H1 (cell line): ENCODE data around the gene TMA7B. TPM values are rescaled to one million over a fixed set of nuclear protein-coding genes. Genes with fewer than 3 reads are reported as not detected.

Source experiments
- ATF3 ChIP-seq: IDR thresholded peaks from 2 replicates; pipeline ENCODE4 v1.6.1; 2011; ENCODE audit warnings: low read depth, mild to moderate bottlenecking, low read length; ENCODE audit not compliant: insufficient read depth
- CBX5 ChIP-seq: fragments of 300-800, 300-1000 bp; sonication (generic); IDR thresholded peaks from 2 replicates; pipeline ENCODE4 v1.7.1; 2016; ENCODE audit warnings: antibody characterized with exemption, low read length, low read depth
- CEBPB ChIP-seq: IDR thresholded peaks from 2 replicates; pipeline ENCODE4 v1.6.1; 2012; ENCODE audit warnings: low read depth, low read length
- CHD7 ChIP-seq: fragments of 300-600 bp; sonication (generic); IDR thresholded peaks from 2 replicates; pipeline ENCODE4 v1.7.1; 2012; ENCODE audit warnings: low read length, moderate library complexity, mild to moderate bottlenecking, inconsistent platforms; ENCODE audit not compliant: insufficient replicate concordance
- GTF2F1 ChIP-seq: IDR thresholded peaks from 2 replicates; pipeline ENCODE4 v1.6.1; 2012; ENCODE audit warnings: low read depth, low read length, improper control_type of control experiment, borderline replicate concordance
- RFX5 ChIP-seq: IDR thresholded peaks from 2 replicates; pipeline ENCODE4 v1.6.1; 2011; ENCODE audit warnings: low read depth, low read length, improper control_type of control experiment, borderline replicate concordance
- TCF12 ChIP-seq: IDR thresholded peaks from 2 replicates; pipeline ENCODE4 v1.6.1; 2011; ENCODE audit warnings: low read depth, mild to moderate bottlenecking, low read length
- polyA plus RNA-seq, 7 experiments: library from polyadenylated mRNA; depleted of rRNA in 3 of 7; stranded (reverse) in 5 of 7; unstranded in 2 of 7; fragments of >200 nt in 5 of 7; fragments of 200-250 nt in 2 of 7; gene quantifications; 1 replicate in 5 of 7; 2 replicates in 1 of 7; 4 replicates in 1 of 7; pipeline versions ENCODE4 v1.2.1 to v1.2.3, GENCODE V29; 2011 to 2013; ENCODE audit warnings: missing spikeins in 2 of 7, mixed read lengths in 2 of 7
- total RNA-seq: library from RNA; stranded (reverse); fragmentation: NEBNext Ultra II Directional; extraction: Animal tissue kit (Norgen Biotek cat#: 25700); gene quantifications from 2 replicates; pipeline ENCODE4 v1.2.1, GENCODE V29; 2021

The TMA7B gene
- total and polyA plus RNA-seq, 2 of the 8 experiments (the other 6 are each of a cell fraction or from before 2014, with no cell fraction given): not detected

GRCh38 chr22:39990686-39991085 lies 30.5 kb downstream of the TMA7B start (continued):
- TF ChIP-seq CHD7: no peak
- TF ChIP-seq RFX5: no peak
- no peak for TF ChIP-seq GTF2F1
- no peak for TF ChIP-seq TCF12
- TF ChIP-seq CEBPB: no peak
- TF ChIP-seq ATF3: no peak
- TF ChIP-seq CBX5: no peak
